ENCODE results near the gene STX18.
"Not testable (repeated sequence)": the region's sequence is repeated elsewhere in the genome, so short reads cannot be mapped to it uniquely, and the experiment has no call there.

The STX18 gene

DNA sequence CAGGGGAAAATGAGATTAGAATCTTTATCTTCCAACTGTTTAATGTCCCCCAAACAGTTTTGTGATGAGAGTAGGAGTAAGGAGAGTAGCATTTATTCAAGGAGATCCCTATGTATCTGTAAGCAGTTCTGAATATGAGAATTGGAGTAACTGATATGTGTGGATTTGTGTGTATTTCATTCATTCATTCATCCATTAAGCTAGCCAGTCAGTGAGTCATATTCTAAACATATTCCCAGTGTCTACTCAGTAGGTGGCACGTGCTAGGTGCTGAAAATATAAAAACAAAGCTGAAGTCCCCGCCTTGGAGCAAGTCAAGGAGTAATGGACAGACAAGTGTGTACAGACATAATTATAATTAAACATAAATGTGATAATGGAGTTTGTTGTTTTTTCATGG, 12.4 kb upstream of the STX18 start:
- DNase-seq = no peak

DNA sequence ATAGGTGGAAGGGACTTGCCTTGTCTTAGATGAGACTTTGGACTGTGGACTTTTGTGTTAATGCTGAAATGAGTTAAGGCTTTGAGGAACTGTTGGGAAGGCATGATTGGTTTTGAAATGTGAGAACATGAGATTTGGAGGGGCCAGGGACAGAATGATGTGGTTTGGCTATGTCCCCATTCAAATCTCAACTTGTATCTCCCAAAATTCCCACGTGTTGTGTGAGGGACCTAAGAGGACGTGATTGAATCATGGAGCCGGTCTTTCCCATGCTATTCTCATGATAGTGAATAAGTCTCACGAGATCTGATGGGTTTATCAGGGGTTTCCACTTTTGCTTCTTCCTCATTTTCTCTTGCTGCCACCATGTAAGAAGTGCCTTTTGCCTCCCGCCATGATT, 10.2 kb upstream of the STX18 start:
- DNase-seq = not testable (repeated sequence)

- not testable (repeated sequence) for DNase-seq
These were observed 8.3 kb upstream of the STX18 start for GRCh38 chr4:4550161-4550560.

DNA sequence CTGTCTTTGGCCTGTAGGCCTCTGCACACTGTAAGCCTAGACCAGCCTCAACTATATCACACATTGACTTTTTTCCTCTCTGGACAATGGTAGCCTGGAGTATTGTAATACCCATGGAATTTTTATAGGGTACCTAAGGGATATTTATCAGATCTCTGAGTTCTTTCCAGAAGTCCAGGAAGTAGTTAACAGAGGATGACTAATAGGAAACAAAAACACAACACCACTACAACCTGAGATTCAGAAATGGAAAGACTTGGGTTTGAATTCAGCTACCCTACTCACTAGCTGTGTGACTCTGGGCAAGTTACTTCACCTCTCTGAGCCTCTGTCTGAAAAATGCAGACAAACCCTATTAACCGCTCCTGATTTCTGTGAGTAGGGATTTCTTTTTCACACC, 7.7 kb upstream of the STX18 start:
- DNase-seq = no peak

DNA sequence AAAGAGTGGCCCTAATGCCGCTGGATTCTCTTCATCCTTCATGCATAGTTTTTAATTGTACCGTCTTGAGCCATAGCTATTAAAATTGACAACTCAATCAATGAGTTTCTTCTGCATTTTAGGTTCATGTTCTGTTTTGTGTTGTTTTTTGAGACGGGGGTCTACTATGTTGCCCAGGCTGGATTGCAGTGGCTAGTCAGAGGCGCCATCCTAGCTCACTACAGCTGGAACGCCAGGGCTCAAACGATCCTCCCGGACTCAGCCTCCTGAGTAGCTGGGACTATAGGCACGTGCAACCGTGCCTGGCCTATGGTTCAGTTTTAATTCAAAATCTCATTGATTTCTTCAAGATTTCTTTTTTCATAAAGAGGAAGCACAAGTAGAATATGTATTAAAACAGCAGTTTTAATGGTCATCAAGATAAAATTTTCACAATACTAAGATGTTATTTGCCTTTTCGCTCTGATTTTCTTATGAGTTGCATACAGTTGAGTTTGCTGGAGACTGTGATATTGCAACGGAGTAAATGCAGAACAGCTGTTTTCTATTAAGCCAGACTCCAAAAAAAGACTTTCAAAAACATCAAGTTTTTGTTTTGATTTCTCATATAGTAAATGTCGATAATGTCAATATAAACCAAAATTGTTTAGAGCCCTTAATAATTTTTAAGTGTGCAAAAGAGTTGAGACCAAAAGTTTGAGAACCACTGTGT, 1.1 kb upstream of the STX18 start:
- no peak for DNase-seq

GRCh38 chr4:4541040-4541631, 712 bp downstream of the STX18 start:
- DNase-seq = no peak

- no peak for DNase-seq
These were observed 2.4 kb downstream of the STX18 start for GRCh38 chr4:4539481-4539880.

DNA sequence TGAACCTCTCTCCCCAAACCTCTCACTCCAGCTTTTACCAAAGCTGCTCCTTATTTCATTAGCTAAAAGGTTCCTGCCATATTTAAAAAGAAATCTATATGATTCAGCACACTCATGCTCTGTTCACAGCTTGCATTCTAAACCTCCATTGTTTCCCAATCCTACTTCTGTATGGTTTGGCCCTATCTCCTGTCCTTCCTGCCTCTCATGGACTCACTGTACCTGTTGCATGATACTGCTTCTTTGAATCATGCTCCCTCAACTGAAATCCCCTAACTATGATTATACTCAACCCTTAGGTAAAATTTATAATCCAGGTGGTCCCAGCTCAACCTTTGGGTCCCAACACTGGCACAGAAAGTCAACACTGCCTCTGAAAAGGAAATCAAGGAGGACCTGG, 6.3 kb downstream of the STX18 start:
- DNase-seq = no peak

- no peak for DNase-seq
These were observed 7.2 kb downstream of the STX18 start for GRCh38 chr4:4534515-4535145.

DNA sequence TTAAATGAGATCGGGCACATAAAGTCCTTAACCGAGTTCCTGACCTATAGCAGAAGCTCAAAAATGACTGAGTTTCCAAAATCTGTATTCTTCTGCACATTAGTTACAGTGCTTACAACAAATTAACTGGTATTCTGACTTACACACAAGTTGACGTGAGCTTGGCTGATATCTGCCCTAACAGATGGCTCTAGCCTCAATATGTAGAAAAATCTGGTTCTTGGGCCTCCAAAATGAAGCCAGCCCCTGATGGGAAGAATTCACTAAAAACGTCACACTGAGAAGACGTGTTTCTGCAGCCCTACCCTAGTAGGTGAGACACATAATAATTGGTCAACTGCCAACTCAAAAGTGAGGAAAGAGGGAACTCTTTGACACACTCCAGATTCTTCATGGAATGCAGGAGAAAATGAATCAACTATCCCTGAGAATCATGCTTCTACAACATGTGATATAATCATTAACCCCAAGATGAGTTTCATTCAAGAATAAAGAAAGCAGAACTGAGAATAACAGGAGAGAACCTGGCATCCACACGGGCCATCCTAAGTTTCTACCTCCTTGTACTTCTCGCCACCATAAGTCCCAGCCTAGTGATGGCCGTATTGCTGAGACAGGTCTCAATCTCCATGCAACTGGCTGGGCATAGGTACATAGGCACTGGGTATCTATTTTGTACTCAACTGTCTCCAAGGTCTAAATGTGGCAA, 8.2 kb downstream of the STX18 start:
- DNase-seq = no peak

- DNase-seq = no peak
These were observed 9.3 kb downstream of the STX18 start for GRCh38 chr4:4532371-4533154.

DNA sequence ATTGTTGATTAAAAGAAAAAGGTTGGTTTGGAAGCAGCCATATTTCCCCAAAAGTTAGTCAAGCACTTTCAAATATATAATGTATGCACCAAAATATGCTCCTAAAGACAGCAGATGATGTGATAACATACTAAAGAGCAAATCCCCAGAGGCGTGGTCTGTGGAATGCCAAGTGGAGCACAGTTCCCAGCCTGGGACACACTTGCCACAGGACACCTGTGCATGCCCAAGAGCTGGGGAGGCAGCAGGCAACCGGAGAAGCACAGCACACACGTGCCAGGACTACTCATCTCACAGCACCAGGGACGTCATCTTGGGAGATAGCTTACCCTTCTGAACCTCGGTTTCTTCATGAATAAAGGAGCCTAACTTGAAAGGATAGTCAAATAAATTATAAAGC, 12.5 kb downstream of the STX18 start:
- DNase-seq = no peak

DNA sequence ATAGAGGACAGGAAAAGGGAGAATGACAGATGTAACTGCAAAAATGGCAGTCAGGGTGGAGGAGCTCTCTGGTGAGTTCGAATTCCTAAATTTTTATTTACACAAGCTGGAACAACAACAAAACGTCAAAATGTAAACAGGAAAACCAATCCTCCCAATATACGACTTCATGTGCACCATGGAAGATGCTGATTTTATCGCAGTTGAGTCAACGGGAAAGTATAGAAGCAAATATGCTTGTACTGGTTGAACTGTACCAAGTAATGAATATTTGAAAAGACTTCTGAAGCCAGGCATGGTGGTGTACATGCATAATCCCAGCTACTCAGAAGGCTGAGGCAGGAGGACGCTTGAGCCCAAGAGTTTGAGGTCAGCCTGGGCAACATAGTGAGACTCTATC, 15.4 kb downstream of the STX18 start:
- DNase-seq = no peak

DNA sequence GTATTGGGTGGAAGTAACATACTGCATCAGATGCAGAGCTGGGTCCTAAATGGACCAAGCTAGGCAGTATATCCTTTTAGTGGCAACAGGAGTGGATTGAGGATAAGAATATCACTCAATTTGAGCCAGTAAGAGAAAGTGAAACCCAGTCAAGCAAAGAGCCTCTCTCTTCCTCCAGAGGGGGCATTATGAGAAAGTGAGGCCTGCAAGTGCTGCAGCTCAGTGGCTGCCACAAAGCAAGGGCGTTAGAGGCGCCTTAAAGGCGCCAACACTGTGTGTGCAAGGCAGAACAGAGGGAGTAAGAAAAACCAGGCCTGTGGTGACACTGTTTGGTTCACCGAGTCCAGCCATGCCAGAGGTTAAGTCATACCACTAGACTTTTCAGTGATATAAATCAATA, 17.5 kb downstream of the STX18 start:
- DNase-seq = no peak

DNA sequence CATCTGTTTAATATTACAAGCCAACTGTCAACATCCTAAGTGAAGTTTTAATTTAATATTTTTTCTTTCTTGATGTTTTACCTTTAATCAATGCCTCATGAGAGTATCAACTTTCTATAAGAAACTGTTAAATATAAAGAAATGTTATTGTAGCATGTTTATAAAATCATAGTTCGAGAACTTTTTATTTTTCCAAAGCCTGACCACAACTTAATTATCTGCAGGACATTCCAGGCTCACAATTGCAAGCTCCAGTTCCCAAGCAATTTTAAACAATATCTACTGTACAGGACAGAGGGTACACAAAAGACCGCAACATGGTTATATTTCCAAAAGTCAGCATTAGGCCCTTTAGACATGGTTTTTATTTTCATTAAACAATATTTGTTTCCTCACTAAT, 20.1 kb downstream of the STX18 start:
- no peak for DNase-seq

DNA sequence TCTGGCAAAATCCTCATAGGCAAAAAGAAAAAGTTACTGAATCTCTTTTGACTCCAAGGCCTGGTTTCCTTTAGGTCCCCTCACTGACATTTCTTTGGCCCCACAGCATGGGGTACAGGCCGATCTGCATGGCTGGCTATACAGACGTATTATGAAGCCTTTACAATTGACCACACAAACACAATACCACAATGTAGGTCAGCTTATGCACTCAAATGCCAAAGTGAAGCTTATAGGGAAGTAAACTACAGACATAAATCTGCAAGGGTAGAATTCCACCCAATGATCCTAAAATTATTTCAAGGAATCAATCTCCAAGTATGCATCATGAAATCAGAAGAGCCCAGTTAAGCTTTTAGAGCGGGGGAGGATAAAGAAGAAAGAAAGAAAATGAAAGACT, 20.7 kb downstream of the STX18 start:
- no peak for DNase-seq

- no peak for DNase-seq
These were observed 22.5 kb downstream of the STX18 start for GRCh38 chr4:4519297-4519894.

DNA sequence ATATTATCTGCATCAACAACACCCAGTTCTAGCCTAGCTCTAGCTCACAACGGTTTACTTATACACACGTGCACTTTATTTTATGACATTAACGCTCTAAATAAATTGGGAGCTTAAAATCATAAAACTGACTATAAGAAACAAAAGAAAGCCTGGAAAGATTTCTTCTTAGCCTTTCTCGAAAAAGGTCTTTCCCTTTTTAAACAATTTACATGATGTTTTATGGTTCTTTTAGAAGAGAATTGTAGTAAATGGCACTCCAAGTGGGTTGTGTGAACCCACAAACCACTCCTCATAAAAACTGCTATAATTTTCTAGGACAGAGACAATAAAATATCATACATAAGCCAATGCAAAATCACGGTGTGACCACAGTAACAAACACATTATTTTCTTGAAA, 23.1 kb downstream of the STX18 start:
- DNase-seq = no peak

DNA sequence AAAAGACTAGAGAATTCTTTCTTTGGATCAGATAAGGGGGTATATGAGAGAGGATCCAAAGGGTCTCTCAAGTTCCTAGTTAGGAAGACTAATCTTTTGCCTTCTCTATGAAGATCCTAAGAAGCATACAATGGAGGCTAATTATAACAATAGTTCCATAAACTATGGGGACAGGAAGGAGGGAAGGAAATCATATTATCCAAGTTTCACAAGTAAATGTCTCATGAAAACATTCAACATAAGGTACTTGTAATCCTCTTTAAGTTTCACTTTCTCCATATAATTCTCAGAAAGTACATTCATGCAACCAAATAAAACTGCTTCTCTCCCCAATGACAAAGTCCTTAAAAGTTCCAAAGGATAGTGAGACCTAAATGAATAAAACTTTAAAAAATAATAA, 27.1 kb downstream of the STX18 start:
- no peak for DNase-seq

DNA sequence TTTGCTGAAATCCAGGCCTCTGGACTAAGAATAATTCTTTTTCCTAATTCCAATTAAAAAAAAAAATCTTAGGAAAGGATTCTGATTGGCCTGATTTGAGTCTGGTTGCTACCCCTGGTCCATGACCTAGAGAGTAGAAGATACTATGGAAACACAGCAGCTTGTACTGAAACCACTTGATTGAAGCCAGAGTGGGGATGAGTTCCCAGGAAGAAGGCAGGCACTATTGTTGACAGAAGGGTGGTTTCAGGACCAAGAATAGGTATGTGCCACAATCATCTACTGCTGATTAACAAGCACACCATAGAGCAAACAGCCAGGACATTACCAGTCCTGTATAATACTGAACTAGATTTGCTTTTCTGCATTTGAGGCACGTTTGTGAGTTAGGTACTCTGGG, 29.6 kb downstream of the STX18 start:
- no peak for DNase-seq

GRCh38 chr4:4510641-4511040, 31.2 kb downstream of the STX18 start:
- not testable (repeated sequence) for DNase-seq

GRCh38 chr4:4509521-4509920, 32.3 kb downstream of the STX18 start:
- DNase-seq = no peak

DNA sequence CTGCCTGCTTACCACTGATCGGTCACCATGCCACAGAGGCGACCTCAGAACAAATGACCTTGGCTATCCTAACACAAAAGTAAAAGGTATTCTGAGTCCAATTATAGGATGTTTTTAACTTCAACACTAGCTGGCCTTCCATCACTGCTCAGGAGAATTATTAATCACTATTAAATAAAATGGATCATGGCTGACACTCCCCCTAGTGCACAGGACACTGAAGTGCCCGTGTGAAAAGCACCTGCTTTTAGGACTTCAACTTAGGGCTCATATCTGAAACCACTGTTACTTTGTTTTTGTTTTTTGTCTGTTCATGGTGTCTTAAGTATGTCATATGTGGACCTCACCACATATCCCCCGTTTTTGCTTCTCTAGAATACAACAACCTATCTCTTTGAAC, 33.9 kb downstream of the STX18 start:
- no peak for DNase-seq
